Neural progenitor cell (in vitro differentiated cells): ENCODE results near the gene LDAH. TPM values are rescaled to one million over a fixed set of nuclear protein-coding genes. Genes with fewer than 3 reads are reported as not detected.

ENCODE experiments used
- DNase-seq: peaks from one replicate; pipeline ENCODE4 v3.0.0-alpha.2; 2016; ENCODE audit warnings: low spot score
- H2AFZ ChIP-seq: fragments of 200-600 bp; sonication (generic); replicated peaks from 2 replicates; pipeline ENCODE4 v1.6.1; 2016; ENCODE audit warnings: antibody characterized with exemption
- H3F3A ChIP-seq: fragments of 200-600 bp; sonication (generic); 2 replicates; pipeline ENCODE4 v1.6.1; 2016; ENCODE audit warnings: antibody characterized with exemption, low read depth
- H3K27ac ChIP-seq: fragments of 200-600 bp; sonication (generic); 2 replicates; pipeline ENCODE4 v1.5.1; 2016; ENCODE audit warnings: mild to moderate bottlenecking
- H3K27me3 ChIP-seq: fragments of 200-600 bp; sonication (generic); 2 replicates; pipeline ENCODE4 v1.6.1; 2016; ENCODE audit warnings: mild to moderate bottlenecking, moderate library complexity
- H3K36me3 ChIP-seq: fragments of 200-600 bp; sonication (generic); 2 replicates; pipeline ENCODE4 v1.5.1; 2016
- H3K4me1 ChIP-seq: fragments of 200-600 bp; sonication (generic); 2 replicates; pipeline ENCODE4 v1.6.1; 2016; ENCODE audit warnings: mixed run types
- H3K4me2 ChIP-seq: fragments of 200-600 bp; sonication (generic); 2 replicates; pipeline ENCODE4 v1.6.1; 2016
- H3K4me3 ChIP-seq: fragments of 200-600 bp; sonication (generic); 2 replicates; pipeline ENCODE4 v1.5.1; 2016
- H3K79me2 ChIP-seq: fragments of 200-600 bp; sonication (generic); 2 replicates; pipeline ENCODE4 v1.6.1; 2016; ENCODE audit warnings: low read depth
- H3K9ac ChIP-seq: fragments of 200-600 bp; sonication (generic); 2 replicates; pipeline ENCODE4 v1.6.1; 2016
- H3K9me3 ChIP-seq: fragments of 200-600 bp; sonication (generic); 2 replicates; pipeline ENCODE4 v1.5.1; 2016; ENCODE audit warnings: low read depth
- H4K20me1 ChIP-seq: fragments of 200-600 bp; sonication (generic); 2 replicates; pipeline ENCODE4 v1.6.1; 2016; ENCODE audit warnings: low read depth
- H3K27ac Mint-ChIP-seq: 3 replicates; pipeline ENCODE4 v1.8.0; 2021; ENCODE audit warnings: mixed read lengths
- H3K27me3 Mint-ChIP-seq: 2 replicates; pipeline ENCODE4 v1.8.0; 2022; ENCODE audit warnings: low read depth, mild to moderate bottlenecking, inconsistent platforms, moderate library complexity, mixed read lengths; ENCODE audit not compliant: insufficient read depth
- H3K36me3 Mint-ChIP-seq: 3 replicates; pipeline ENCODE4 v1.8.0; 2021; ENCODE audit warnings: mixed read lengths
- H3K4me1 Mint-ChIP-seq: 3 replicates; pipeline ENCODE4 v1.8.0; 2021; ENCODE audit warnings: mixed read lengths
- H3K4me3 Mint-ChIP-seq: 3 replicates; pipeline ENCODE4 v1.8.0; 2021; ENCODE audit warnings: mild to moderate bottlenecking, moderate library complexity, mixed read lengths
- H3K9me3 Mint-ChIP-seq: 3 replicates; pipeline ENCODE4 v1.8.0; 2020; ENCODE audit warnings: mixed read lengths
- CTCF ChIP-seq: fragments of 200-600 bp; sonication (generic); IDR thresholded peaks from 2 replicates; pipeline ENCODE4 v1.5.1; 2017; ENCODE audit warnings: antibody characterized with exemption, mild to moderate bottlenecking
- EZH2 ChIP-seq: fragments of 200-600 bp; sonication (generic); IDR thresholded peaks from 2 replicates; pipeline ENCODE4 v1.6.1; 2017; ENCODE audit warnings: antibody characterized with exemption, mild to moderate bottlenecking, moderate library complexity
- EZH2phosphoT487 ChIP-seq: fragments of 200-600 bp; sonication (generic); IDR thresholded peaks from 2 replicates; pipeline ENCODE4 v1.6.1; 2017; ENCODE audit warnings: antibody characterized with exemption
- total RNA-seq: library from RNA; depleted of rRNA; stranded (reverse); fragments of >200 nt; gene quantifications from 2 replicates; pipeline ENCODE4 v1.2.3, GENCODE V29; 2015; ENCODE audit warnings: low replicate concordance

The LDAH gene
- total RNA-seq, 1 donor from 2014 or later: 45.2 TPM

GRCh38 chr2:20684581-20685063, 138.3 kb downstream of the LDAH start:
- TF ChIP-seq CTCF (no peak), EZH2 (no peak), EZH2phosphoT487 (no peak)
- Histone ChIP-seq H3K27me3 (no peaks in the 10 kb centered on the region), H2AFZ (no peak overlapping the region), H3K9me3 (no peaks in the 10 kb centered on the region), H4K20me1 (no peaks in the 10 kb centered on the region), H3K79me2 (no peaks in the 10 kb centered on the region), H3K27ac (no peak overlapping the region), H3K4me3 (no peak overlapping the region), H3F3A (no peaks in the 10 kb centered on the region), H3K9ac (no peak overlapping the region), H3K4me2 (no peak overlapping the region), H3K36me3 (no peaks in the 10 kb centered on the region), H3K4me1 (no peaks in the 10 kb centered on the region)
- Mint-ChIP-seq H3K4me1 (peaks cover 2% of the 10 kb centered on the region), H3K27ac (no peak overlapping the region), H3K36me3 (peaks cover 34% of the 10 kb centered on the region), H3K27me3 (peaks cover 2% of the 10 kb centered on the region), H3K4me3 (no peak overlapping the region), H3K9me3 (no peaks in the 10 kb centered on the region)
- DNase-seq: no peak

- Histone ChIP-seq H3K79me2 (no peaks in the 10 kb centered on the region), H3K9ac (no peak overlapping the region), H3F3A (peaks cover 2% of the 10 kb centered on the region), H3K27ac (no peak overlapping the region), H2AFZ (no peak overlapping the region), H4K20me1 (no peaks in the 10 kb centered on the region), H3K4me1 (no peaks in the 10 kb centered on the region), H3K4me3 (no peak overlapping the region), H3K36me3 (no peaks in the 10 kb centered on the region), H3K4me2 (no peak overlapping the region), H3K27me3 (no peaks in the 10 kb centered on the region), H3K9me3 (no peaks in the 10 kb centered on the region)
- H3K27ac Mint-ChIP-seq: no peak overlapping the region
- no peak overlapping the region for H3K4me3 Mint-ChIP-seq
- peak; percentile 34 for DNase-seq
- peaks cover 2% of the 10 kb centered on the region for H3K27me3 Mint-ChIP-seq
- H3K4me1 Mint-ChIP-seq: peaks cover 2% of the 10 kb centered on the region
- H3K36me3 Mint-ChIP-seq: peaks cover 22% of the 10 kb centered on the region
- TF ChIP-seq EZH2 (no peak), CTCF (peak; percentile 65), EZH2phosphoT487 (no peak)
- no peaks in the 10 kb centered on the region for H3K9me3 Mint-ChIP-seq
Observed at GRCh38 chr2:20682167-20682920, 140.6 kb downstream of the LDAH start.

- no peaks in the 10 kb centered on the region for H3K4me1 ChIP-seq
- H3K27me3 ChIP-seq: peaks cover under 1% of the 10 kb centered on the region
- TF ChIP-seq EZH2phosphoT487 (no peak), EZH2 (no peak), CTCF (no peak)
- peaks cover 3% of the 10 kb centered on the region for H3K27me3 Mint-ChIP-seq
- no peaks in the 10 kb centered on the region for H3K79me2 ChIP-seq
- H3K4me3 ChIP-seq: no peak overlapping the region
- peaks cover 2% of the 10 kb centered on the region for H4K20me1 ChIP-seq
- no peak overlapping the region for H3K27ac Mint-ChIP-seq
- no peaks in the 10 kb centered on the region for H3K9me3 ChIP-seq
- no peak for DNase-seq
- peaks cover 3% of the 10 kb centered on the region for H3F3A ChIP-seq
- H3K4me2 ChIP-seq: no peak overlapping the region
- H3K36me3 ChIP-seq: no peaks in the 10 kb centered on the region
- H2AFZ ChIP-seq: no peak overlapping the region
- H3K36me3 Mint-ChIP-seq: peaks cover 17% of the 10 kb centered on the region
- peaks cover 7% of the 10 kb centered on the region for H3K4me1 Mint-ChIP-seq
- H3K9ac ChIP-seq: no peak overlapping the region
- H3K27ac ChIP-seq: no peak overlapping the region
- no peak overlapping the region for H3K4me3 Mint-ChIP-seq
- H3K9me3 Mint-ChIP-seq: no peaks in the 10 kb centered on the region
Observed at GRCh38 chr2:20680744-20681375, 142.0 kb downstream of the LDAH start.
